ENCODE results near the gene PARVA. TPM values are rescaled to one million over a fixed set of nuclear protein-coding genes. Genes with fewer than 3 reads are reported as not detected.

The PARVA gene
- total RNA-seq, 1 experiment from 2014 or later: 18.1 TPM

GRCh38 chr11:12448131-12448939 lies 71.0 kb downstream of the PARVA start:
- Histone ChIP-seq H3K27me3 (ENCODE audit: insufficient read depth, low read length) (no peaks in the 10 kb centered on the region), H3K27ac (ENCODE audit: insufficient read length, low read depth, low read length) (no peak overlapping the region), H3K23me2 (ENCODE audit: insufficient read length, low read depth, low read length, poor library complexity, severe bottlenecking) (no peaks in the 10 kb centered on the region), H4K91ac (ENCODE audit: insufficient read length, low read depth, low read length) (no peak overlapping the region), H2BK20ac (ENCODE audit: low read depth, low read length, poor library complexity, severe bottlenecking) (no peak overlapping the region), H3T11ph (ENCODE audit: low read length) (no peak overlapping the region), H3K56ac (ENCODE audit: insufficient read length, low read depth, low read length) (no peak overlapping the region), H3K14ac (ENCODE audit: insufficient read depth, low read length) (no peak overlapping the region), H3K23ac (ENCODE audit: insufficient read length, low read depth, low read length) (no peak overlapping the region), H4K5ac (ENCODE audit: insufficient read length, low read depth, low read length) (no peak overlapping the region), H2BK12ac (ENCODE audit: insufficient read length, low read depth, low read length) (no peak overlapping the region), H4K8ac (replicated peaks; ENCODE audit: insufficient read length, low read depth, low read length) (no peak overlapping the region), H3K4me1 (ENCODE audit: insufficient read depth, low read length) (0 out of 2 replicates have a peak, but pooled peaks cover 2% of the 10 kb centered on the region), H3K18ac (ENCODE audit: insufficient read length, low read depth, low read length) (no peak overlapping the region), H2AK5ac (ENCODE audit: insufficient read length, low read length) (no peak overlapping the region), H4K20me1 (ENCODE audit: control insufficient read depth, insufficient read depth, insufficient read length) (no peaks in the 10 kb centered on the region), H3K79me1 (ENCODE audit: insufficient read depth, low read depth, low read length, poor library complexity, severe bottlenecking) (no peaks in the 10 kb centered on the region), H2BK5ac (ENCODE audit: insufficient read length, low read length) (no peak overlapping the region), H3K4me2 (ENCODE audit: insufficient read depth, insufficient read length, low read length) (no peak overlapping the region), H3K4ac (ENCODE audit: low read depth, low read length) (no peak overlapping the region), H2AFZ (ENCODE audit: low read length) (no peak overlapping the region), H2BK120ac (ENCODE audit: low read depth, low read length, poor library complexity, severe bottlenecking) (no peak overlapping the region), H2BK15ac (ENCODE audit: low read depth, low read length) (no peak overlapping the region), H3K9ac (ENCODE audit: extremely low read depth, insufficient read length, low read length) (no peak overlapping the region), H3K79me2 (ENCODE audit: insufficient read depth, low read length) (no peaks in the 10 kb centered on the region), H3K9me3 (ENCODE audit: control insufficient read depth, low read depth, low read length) (no peaks in the 10 kb centered on the region)
- peaks cover 10% of the 10 kb centered on the region in 2 experiments for H3K4me1 Mint-ChIP-seq
- H3K27ac Mint-ChIP-seq: no peak overlapping the region; a peak in 2 of 7 replicates
- no peaks in the 10 kb centered on the region for H3K9me3 Mint-ChIP-seq
- peaks cover 0 to 3% (median 0%) of the 10 kb centered on the region in 3 experiments; a peak in 2 of 7 replicates for H3K36me3 Mint-ChIP-seq (ENCODE audit: insufficient read depth in 1 of 3, low read depth in 3 of 3)
- no peak for TF ChIP-seq CTCF (conservative IDR thresholded peaks at IDR 0.05)
- H3K4me3 Mint-ChIP-seq: no peak overlapping the region
- DNase-seq: no peak
- H3K27me3 Mint-ChIP-seq (ENCODE audit: low read depth): no peaks in the 10 kb centered on the region
- no CpG with 5 or more reads among the region's 9 CpGs for WGBS (ENCODE audit: extremely low coverage, insufficient read length, low lambda C conversion rate)
